HG02943 (cell line): ENCODE results near the gene DNAJA2.

Experiments used
- ATAC-seq: cut with Tn5 transposase; IDR thresholded peaks from one replicate; pipeline ENCODE4 v1.9.1; 2021; ENCODE audit warnings: mild to moderate bottlenecking, low read depth, moderate library complexity; ENCODE audit not compliant: unreplicated experiment

The DNAJA2 gene

GRCh38 chr16:46906360-46907060 lies 67.0 kb downstream of the DNAJA2 start:
- no peak for ATAC-seq
